GM10248 (cell line): ENCODE results near the gene PXMP2.

Experiments
- CTCF ChIA-PET: fragments of 300-600 bp; sonication (Branson Sonifier 250); formaldehyde crosslinking; extraction: SDS; loops from one replicate; lab custom pipeline; 2021; ENCODE audit warnings: antibody characterized with exemption; lab: Yijun Ruan, JAX
- POLR2A ChIA-PET: fragments of 350-650 bp; sonication (Branson Sonifier 250); formaldehyde crosslinking; extraction: SDS; loops from one replicate; lab custom pipeline; 2020; ENCODE audit warnings: antibody characterized with exemption; lab: Yijun Ruan, JAX
- DNase-seq: peaks from one replicate; pipeline ENCODE4 v3.0.0; 2012; ENCODE audit errors: extremely low spot score
- TF ChIP-seq, protein P1 (sequence below): IDR thresholded peaks from 2 replicates; pipeline ENCODE4 v1.5.1; 2012; ENCODE audit warnings: mild to moderate bottlenecking, low read depth; ENCODE audit errors: extremely low read depth, missing control alignments, control extremely low read depth

PXMP2 gene

DNA sequence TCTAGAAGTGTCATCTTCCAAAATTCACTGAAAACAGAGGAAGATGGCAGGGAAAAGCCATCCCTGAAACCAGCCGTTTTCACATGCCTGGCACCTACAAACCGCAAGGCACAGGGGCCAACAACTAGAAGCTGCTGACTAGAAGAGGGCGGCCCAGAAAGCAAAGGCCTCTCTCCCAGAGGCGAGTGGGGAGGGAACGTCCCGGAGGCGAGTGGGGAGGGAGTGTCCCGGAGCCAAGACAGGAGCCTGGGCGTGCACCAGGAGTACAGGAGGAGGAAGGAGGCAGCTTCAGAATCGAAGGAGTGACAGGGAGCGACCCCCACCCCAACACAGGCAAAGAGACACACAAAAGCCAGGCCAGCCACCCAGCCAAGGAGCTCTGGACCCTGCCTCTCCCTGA is 53.3 kb downstream of the PXMP2 start:
- ChIA-PET CTCF (interaction anchor here (2.1 kb wide), 1 partner anchor 10 kb away, joined by 5 read pairs; no protein-coding TSS in a partner anchor), POLR2A (no interaction called here)
- DNase-seq = no peak
- TF ChIP-seq, protein P1, sequence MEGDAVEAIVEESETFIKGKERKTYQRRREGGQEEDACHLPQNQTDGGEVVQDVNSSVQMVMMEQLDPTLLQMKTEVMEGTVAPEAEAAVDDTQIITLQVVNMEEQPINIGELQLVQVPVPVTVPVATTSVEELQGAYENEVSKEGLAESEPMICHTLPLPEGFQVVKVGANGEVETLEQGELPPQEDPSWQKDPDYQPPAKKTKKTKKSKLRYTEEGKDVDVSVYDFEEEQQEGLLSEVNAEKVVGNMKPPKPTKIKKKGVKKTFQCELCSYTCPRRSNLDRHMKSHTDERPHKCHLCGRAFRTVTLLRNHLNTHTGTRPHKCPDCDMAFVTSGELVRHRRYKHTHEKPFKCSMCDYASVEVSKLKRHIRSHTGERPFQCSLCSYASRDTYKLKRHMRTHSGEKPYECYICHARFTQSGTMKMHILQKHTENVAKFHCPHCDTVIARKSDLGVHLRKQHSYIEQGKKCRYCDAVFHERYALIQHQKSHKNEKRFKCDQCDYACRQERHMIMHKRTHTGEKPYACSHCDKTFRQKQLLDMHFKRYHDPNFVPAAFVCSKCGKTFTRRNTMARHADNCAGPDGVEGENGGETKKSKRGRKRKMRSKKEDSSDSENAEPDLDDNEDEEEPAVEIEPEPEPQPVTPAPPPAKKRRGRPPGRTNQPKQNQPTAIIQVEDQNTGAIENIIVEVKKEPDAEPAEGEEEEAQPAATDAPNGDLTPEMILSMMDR = no peak

DNA sequence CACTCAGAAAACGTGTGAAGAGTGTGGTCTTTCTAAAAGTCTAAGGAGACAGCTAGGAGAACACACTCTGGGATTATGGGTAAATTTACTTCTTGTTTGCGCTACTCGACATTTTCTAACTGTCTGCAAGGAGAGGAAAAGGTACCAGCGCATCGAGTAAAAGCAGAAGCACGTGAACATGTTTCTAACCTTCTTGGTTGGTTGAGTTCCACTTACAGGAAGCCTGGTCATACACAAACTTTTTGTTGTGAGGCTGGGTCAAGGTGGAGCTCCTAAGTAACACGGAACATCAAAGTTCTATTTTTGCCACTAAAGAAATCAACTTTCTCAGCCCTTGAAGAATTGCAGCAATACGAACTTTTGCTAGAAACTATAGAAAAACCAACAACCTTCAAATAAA is 54.2 kb downstream of the PXMP2 start:
- no peak for DNase-seq
- CTCF ChIA-PET = interaction anchor here (1.0 to 2.1 kb wide), 2 partner anchors 9 to 30 kb away, joined by 3 to 5 read pairs; partner anchors contain the start of gene PGAM5
- POLR2A ChIA-PET = interaction anchor here (0.5 to 0.6 kb wide), 2 partner anchors 56 to 1924 kb away, joined by 3 to 4 read pairs; no protein-coding TSS in a partner anchor
- TF ChIP-seq, protein P1 = no peak

DNA sequence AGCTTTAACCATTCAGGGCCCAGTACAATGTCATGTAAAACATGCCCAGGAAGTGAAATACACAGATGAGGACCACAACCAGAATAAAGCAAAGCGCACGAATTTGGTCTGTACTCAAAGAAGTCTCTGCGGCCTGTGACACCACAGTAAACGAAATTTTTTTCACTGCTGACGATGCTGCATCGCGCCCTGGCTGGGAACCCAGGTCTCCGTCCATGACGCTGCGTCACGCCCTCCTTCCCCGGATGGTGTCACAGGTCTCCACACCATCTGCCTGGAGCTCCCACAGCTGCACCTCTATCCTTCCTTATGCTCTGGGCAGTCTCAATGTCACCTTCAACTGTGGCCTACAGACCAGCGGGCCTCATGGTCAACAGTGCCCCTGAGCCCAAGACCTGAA is 56.4 kb downstream of the PXMP2 start:
- ChIA-PET POLR2A (no interaction called here), CTCF (interaction anchor here (2.0 kb wide), 1 partner anchor 22 kb away, joined by 6 read pairs; no protein-coding TSS in a partner anchor)
- TF ChIP-seq, protein P1 = no peak
- DNase-seq = no peak

DNA sequence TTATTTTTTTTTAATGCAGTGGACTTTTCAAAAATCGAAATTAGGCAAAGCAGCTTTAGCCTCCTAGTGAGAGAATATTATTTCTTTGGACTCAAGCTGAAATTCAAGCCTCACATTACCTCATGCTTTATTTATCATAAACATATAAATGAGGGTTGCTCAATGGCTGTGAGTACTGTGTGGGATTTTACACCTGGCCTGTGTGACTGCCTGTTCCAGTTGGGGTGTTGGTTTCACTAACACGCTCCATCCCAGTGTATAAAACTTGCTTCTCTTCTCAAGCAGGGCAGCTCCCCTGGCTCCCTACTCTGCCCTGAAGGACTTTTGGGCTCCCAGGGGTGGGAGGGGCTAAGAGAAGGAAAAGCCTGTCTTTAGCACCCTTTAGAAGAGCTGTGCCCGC is 59.2 kb downstream of the PXMP2 start:
- TF ChIP-seq, protein P1 = no peak
- CTCF ChIA-PET = interaction anchor here (1.5 kb wide), 1 partner anchor 11 kb away, joined by 3 read pairs; no protein-coding TSS in a partner anchor
- DNase-seq = no peak
- POLR2A ChIA-PET = interaction anchor here (0.5 to 0.8 kb wide), 2 partner anchors 9 to 23 kb away, joined by 4 read pairs; no protein-coding TSS in a partner anchor

DNA sequence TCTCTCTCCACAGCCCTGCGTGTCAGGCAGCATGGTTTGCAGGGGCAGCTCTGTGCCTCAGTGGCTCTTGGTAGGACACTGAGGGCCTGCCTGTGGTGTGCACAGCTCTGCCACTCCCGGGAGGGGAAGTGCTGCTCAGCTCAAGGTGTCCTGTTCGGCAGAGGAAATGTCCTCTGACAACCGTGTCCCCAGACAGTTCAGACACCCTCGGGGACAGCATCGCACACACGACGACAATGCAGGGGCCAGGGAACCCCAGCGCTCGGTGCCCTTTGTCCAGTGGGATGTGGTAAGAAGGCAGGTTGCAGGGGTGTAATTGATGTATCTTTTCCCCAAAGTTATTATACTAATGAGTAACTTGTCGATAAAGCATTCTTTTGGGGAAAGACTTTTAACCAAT is 60.0 kb downstream of the PXMP2 start:
- TF ChIP-seq, protein P1 = no peak
- ChIA-PET POLR2A (interaction anchor here (0.8 kb wide), 1 partner anchor 8 kb away, joined by 4 read pairs; no protein-coding TSS in a partner anchor), CTCF (interaction anchor here (1.5 kb wide), 1 partner anchor 12 kb away, joined by 3 read pairs; no protein-coding TSS in a partner anchor)
- no peak for DNase-seq

DNA sequence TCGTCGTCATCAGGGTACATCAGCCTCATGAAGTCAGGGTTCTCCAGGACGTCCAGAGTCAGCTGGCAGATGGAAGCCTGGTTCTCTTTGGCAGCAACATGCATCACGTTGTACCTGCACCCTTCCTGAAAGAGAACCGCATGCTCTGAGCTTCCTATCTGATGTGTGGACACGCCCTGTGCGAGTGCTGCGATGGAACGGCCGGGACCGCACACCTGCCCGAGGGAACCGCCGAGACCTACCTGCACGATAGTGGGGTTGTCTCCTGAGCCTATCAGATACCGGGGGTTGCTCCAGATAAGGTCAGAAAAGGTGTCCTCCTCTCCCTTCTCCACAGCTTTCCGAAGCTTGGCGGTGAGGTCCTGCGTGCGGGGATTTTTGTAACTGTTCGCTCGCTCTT is 60.5 kb downstream of the PXMP2 start:
- DNase-seq = no peak
- ChIA-PET CTCF (no interaction called here), POLR2A (no interaction called here)
- TF ChIP-seq, protein P1 = no peak
